Muscle of back (tissue), 11 donors: Measurements from ENCODE around the gene VPS13C. TPM values are rescaled to one million over a fixed set of nuclear protein-coding genes. Genes with fewer than 3 reads are reported as not detected.
A peak's percentile ranks its signal among the peaks of the same experiment; 100 is the strongest.

Experiments
- DNase-seq, 3 donors: peaks; one replicate each; pipeline versions ENCODE4 v3.0.0 to v3.0.0-alpha.2; 2013
- polyA plus RNA-seq, 10 donors: library from polyadenylated mRNA; unstranded; fragments of 120-200 nt; gene quantifications; one replicate each; pipeline ENCODE4 v1.2.1, GENCODE V29; 2013; ENCODE audit not compliant: insufficient read length in 10 of 10

VPS13C gene
- polyA plus RNA-seq, 10 donors, result 24.1 to 44.7 (median 29.7) TPM

DNA sequence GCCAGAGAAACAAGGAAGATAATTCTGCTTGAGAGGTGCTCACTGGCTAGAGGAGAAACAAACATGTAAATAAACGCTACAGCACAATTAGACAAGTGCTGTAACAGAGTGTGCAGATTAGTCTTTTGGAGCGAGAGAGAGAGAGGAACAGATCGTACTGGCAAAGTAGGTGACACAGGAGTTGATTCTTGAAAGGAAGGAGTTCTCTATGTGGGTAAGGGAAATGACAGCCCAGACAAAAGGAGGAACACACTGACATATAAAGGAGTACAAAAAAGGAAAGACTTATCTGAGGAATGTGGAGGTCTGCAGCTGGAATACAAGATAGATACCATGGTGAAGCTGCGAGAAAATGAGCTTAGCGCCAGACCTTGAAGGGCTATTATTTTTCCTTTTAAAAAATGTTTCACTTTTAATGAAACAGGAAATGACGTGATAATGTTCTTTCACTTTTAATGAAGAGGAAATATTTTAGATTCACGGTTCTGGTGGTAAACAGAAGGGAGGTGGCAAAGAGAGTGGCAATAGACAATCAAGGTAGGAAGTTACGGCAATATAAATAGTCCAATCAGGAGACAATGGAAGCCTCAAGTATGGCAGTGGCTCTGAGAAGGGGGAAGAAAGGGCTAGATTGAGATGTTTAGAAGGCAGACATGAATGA lies 202.9 kb downstream of the VPS13C start:
- DNase-seq, result no peak

DNA sequence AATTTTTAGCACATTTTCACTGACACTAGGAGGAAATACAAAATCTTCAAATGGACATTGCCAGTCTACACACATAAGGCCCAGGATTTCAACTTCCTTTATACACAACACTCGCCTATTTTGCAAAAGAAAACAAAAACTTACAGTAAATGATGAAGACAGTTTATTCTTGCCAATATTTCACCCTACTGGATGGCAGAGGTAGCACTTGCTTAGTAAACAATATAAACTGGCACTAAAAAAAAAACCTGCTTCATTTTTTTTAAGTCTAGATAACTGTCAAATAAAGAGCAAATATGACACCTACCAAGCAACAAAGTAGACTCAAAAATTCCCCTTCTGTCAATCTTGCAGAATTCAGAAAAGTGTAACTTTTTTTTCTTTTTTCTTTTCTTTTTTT lies 204.0 kb downstream of the VPS13C start:
- DNase-seq, result no peak

DNA sequence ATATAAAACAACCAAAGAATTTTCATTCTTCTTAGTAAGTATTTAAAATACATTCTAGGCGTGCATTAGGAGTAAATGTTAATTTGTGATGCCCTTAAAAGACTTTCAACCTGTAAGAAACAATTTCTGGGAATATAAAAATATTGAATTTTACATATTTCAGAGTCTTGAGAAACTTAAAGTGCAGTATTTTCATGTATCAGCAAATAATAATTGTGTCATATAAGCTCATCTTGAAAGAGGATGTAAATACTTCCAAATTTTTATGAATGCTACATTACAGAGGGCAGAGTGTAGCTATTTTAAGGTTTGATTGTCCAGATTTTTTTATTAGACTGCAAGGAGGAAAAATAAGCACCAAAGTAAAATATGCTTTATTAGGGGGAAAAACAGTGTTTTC lies 207.1 kb downstream of the VPS13C start:
- DNase-seq, result no peak

DNA sequence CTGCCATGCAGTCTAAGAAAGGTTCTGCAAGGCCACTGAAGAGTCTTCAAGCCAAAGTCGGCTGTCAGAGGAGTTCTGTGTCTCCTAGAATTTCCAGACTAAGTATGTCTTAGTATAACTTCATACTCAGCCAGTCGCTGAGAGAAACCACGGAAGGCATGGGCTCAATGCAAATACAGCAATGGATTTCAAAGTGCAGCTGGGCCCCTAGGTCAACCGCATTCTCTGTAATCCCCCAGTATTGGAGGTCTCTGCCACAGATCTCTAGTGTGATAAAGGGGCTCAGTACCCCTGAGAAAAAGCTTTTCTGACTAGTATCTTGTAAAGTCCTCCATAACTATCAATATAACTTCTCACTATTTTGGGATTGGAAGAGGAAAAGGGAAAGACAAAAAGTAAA lies 208.3 kb downstream of the VPS13C start:
- no peak for DNase-seq

DNA sequence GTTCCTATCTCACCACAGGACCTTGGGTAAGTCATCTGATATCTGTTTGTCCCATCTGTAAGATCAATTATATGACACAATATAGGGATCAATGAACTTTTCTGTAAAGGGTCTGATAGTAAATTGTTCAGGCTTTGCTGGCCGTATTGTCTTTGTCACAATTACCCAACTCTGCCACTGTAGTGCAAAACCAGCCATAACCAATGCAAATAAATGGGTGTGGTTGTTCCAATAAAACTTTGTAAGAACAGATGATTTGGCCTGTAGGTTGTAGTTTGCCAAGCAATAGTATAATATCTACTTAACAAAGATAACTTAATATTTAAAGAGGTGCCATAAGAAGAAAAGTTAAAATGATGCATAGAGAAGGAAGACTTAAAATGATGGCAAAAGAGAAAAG lies 210.8 kb downstream of the VPS13C start:
- no peak for DNase-seq

DNA sequence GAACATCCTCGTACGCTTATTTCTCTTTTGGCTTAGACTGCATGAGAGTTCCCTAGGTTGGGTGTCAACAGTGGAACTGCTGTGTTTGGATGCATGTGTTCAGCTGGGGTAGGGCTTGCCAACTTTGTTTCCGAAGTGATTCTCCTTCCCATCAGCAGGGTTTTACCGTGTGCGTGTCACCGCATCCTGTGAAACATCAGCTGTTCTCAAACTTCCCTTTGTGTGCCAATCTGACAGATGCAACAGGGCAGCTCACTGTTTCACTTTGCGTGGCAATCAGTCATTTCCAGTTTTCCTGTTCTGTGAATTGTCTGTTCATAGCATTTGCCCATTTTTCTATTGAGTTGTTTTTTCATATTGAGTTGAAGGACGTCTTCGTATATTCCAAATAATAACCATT lies 218.8 kb downstream of the VPS13C start:
- DNase-seq, result no peak

DNA sequence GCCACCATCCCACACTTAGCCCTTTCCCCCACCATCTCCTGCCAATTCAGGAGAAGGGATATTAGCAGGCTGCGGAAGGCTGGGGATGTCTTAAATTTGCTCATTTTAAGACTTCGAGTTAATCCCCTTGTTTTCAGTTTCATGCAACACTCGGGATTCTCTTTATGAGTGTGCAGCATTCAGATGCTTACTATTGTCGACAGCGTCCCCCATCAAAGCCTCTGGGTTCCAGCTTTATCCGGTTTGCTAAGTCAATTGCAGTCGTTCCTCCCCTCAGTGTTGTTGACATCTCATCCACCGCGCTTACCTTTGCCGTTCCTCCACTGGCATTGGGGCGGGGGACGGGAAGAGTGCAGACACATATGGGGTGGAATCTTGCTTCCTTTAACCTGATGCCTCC lies 220.2 kb downstream of the VPS13C start:
- no peak for DNase-seq

DNA sequence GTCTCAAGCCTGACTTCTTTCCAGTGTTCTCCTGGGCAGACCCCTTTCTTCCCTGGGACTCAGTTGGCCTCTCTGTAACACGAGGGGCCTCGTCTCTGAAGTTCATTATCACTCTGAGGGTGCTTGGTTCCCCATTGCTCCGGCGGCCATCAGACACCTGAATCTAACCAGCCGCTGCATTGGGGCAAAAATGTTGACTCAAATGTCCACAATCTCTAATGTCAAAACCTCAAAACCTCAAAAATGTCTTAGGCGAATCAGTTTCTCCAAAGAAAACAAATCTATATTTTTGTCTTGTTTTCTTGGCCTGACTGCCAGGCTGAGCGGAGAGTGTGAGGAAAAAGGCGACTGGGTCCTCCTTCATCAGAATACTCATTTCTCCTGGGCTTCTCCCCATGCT lies 220.7 kb downstream of the VPS13C start:
- DNase-seq, result no peak

DNA sequence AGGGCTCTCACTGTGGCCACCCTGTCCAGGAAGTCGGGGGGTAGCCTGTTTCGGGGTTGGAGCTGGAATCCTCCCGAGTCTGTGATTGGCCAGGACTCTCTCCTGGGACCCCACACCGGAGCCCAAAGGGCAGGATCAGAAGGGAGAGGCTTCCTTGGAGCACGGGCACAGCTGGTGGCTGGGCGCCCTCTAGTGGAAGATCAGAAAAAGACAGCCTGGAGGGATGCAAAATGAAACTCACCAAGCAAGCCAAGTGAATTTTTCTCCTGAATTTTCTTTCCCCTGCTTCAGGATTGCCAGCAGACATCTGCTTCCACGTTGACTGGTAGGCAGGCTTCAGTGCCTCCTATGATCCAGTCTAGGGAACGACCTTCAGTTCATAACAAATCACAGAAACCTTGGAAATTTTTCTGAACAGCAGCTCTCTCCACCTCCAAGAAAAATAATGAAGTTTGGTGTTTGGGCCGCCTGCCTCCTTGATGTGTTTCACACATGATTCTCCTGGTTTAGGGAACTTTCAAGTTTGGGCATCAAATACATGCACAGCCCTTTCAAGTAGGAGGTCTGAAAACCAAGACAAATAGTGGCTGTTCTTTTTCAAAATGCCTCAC lies 224.6 kb downstream of the VPS13C start:
- DNase-seq, result peak; percentile 41 to 84 (median 73)

DNA sequence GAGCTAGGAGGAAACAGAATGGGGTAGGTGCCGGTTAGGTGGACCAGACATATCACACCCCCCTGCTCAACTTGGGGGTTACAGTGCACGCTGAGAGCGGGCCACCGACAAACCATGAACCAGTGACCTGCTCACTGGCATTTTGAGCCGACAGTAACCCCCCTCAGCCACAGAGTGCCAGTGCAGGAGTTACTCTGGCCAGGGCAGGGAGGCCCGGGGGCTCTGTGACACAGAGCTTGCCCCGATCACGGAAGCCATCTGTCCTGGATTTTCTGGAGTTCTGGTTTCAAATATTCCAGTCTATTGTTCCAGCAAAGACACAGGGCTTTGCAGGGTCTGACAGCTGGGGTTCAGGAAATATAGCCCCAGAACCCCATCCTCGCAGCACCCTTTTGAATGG lies 225.2 kb downstream of the VPS13C start:
- no peak for DNase-seq

DNA sequence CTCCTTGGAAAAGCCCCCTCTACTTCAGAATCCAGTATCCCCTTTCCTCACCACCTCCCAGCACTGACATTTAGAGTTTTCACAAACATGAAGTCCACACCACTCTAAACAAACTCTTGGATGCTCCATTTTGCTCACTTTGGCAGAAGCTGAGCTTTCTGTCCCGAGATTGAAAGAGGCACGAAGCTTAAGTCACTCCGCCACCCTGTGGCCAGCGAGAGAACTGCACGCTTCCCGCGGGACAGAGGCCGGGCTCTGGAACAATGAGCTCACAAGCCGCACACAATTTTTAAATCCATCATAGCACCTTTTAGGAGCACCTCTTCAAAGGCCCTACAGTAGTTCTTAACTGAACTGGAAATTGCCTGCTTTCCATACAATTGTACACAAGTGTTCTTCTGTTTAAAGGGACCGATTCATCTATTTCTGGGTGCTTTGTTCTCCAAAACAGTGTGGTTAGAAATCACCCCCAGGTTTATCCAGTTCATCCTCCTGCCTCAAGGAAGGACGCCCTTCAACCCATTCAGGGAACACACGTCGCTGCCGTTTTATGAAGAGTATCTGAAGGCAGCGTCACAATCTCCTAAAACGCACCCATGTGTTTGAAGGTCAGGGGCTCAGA lies 226.1 kb downstream of the VPS13C start:
- peak; percentile 73 to 91 (median 88) for DNase-seq

DNA sequence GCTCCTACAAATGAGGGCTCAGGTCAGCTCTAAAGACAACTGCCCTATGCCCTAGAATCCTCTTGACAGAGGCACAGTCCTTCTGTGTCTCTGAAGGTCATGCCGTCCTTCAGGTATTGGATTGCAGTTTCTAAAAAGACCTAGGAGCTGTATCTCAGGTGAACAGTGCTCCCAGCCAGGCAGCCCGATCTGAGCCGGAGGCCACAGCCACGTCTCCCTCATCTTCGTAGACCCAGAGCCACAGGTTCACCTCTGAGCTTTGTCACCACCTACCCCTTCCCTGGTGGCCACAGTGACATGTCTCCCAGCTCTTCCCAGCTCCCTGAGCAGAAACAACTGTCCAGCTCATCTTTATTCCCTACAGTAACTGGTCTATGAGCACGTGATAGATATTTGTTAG lies 228.0 kb downstream of the VPS13C start:
- no peak for DNase-seq

DNA sequence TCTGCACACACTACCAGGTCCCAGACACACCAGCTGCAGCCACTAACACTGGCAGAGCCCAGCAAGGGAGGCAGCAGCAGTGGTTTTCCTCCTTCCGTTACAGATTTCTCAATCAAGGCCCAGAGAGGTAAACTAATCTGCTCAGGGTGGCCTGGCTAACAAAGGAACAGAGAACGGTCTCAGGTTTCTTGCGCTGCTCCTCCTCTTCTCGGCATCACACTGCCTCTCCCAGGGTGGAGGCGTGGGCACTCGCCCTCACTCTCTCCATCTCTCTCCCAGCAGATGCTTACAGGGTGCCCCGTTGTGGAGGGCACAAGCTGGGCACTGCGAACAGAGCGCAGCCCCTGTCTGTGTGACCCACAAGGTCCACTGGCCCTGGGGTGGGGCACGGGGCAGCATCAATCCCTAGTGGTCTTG lies 228.7 kb downstream of the VPS13C start:
- no peak for DNase-seq

DNA sequence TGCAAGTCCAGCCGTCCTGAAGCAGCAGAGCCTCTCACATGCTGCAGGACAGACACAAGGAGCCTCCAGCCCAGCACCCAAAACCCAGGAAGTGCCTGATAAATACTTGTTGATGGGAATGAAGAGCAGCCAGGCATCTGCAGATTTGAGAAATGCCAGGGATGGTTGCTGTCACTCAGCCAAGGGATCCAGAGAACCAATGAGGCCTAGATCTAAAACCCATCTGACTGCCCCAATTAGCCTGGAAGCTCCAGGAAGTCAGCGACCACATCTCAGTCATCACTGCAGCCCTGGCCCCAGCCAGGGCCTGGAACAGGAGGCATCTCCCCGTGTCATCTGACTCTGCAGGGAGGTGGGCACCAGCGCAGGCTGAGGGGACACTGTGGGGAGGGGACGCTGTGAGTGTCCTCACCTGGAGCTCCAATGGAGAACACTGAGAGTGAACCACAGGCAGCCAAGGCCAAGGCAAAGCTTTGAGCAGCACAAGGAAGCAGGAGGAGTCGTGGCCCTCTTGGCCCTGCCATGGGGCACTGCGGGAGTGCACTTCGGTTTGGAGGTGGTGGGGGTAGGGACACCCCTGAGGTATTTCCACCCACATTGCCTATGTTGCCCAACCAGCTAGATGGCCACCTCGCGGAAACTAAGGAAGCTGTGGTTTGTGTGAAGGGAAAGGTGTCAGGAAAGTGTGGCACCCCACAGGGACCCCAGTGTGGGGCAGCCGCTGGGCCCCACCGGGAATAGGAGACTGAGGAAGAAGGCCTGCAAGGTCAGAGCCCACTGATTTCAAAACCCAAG lies 229.5 kb downstream of the VPS13C start:
- no peak for DNase-seq

DNA sequence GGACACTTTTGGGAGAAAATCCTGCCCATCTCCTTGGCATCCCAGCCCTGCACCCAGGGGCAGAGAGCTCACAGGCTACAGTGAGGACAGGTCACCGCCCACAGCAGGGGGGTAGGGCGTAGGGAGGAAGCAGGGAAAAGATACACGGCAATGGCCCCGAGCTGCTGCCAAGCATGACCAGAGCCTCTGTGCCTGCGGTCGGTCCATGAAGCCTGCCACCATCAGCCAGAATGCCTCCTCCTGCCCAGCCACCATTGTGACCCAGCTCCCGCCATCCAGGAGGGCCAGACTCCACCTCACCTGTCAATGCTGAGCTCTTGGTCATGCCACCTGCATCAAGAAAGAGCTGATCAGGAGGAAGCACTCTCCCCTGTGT lies 230.7 kb downstream of the VPS13C start:
- DNase-seq, result no peak

DNA sequence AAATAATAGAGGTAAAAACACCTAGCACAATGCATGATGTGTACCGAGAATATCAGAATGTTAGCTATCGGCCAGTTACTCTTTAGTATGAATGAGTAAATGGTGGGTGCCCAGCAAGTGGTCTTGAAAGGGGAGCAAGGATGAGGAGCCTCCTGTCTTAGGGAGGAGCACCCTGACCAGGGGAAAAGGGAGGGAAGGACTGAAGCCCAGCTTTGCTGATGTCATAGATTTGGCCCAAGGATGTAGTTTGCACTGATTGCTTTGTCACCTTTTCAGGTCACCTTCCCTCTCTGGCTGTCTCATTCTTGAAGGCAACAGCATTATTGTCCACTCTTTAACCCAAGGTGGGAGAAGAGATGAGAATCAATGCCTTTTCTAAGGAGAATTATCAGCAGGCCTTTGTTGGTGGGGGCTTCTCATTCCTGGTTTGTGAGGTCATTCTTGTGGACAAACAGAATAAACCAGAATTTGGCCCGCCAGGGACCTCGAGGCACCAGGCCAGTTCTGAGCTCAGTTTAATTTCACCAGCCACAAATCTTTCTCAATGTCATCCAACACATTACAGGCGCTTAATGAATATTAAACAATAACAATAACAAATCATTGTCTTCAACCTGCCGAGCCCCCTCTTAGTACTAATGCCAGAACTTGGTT lies 231.3 kb downstream of the VPS13C start:
- DNase-seq, result no peak

DNA sequence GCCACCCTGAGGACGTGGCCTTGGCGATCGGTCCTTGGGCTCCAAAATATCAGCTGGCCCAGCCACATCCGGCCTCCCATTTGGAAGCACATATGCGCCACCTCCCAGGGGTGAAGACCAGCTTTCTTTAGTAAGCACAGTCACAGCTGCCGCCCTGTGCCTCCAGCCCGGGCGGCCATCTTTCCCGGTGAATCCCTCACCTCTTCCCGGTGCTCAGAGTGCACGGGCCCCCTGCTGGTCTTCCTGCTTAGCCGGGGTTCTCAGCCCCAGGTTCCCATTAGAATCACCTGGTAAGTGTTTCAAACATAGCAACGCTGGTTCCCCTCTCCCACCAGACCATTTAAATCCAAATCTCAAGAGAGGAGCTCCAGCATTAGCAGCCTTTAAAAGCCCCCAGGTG lies 232.2 kb downstream of the VPS13C start:
- no peak for DNase-seq

DNA sequence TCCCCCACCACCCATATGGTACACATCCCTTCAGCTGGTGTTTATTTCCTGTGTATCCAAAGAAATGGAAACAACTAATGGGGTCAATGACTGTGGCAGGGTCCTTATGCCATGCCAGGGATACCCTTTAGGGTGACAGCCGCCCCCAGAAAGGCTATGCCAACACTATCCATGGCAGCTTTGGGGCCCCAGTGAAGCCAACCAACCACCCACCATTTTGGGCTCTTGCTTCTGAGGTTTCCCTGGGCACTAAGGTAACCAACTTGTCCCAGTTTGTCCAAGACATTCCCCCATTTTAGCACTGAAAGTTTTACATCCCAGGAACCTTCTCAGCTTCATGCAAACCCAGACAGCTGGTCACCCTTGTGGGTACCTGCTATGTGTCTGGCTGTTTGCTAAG lies 233.1 kb downstream of the VPS13C start:
- no peak for DNase-seq

DNA sequence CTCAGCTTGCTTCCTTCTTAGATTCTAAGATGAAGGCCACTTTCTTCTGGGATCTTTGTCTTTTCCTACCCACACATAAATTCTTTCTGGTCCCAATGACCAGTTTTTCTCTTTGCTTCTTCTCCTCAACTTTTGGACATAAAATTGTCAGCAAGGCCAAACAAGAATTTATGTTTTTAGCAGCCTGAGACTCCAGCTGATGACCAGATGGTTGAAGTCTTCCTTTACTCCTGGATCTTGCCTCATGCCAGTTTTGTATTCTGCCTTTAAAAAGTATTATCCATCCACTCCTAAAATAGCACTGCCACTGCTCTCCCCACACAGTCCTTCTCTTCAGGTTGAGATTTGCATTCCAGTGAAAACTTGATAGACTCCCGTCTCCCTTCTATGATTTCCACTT lies 236.0 kb downstream of the VPS13C start:
- no peak for DNase-seq

DNA sequence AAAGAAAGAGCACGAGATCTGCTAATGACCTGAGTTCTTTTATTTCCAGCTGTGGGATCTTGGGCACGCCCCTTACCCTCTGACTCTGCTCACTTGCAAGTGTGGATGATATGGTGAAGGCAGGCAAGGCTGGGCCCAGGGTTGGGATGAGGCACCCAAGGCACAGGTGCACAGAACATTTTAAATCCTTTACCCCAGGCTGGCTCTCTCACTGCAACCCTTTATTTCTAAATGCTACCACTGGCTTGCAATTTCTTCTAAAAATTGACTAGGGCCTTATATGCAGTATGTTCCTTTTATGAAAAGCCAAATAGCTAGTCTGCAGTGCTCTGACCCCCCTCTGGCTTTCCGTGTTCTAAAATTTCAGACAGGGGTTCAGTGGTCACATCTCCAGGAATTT lies 237.7 kb downstream of the VPS13C start:
- no peak for DNase-seq

DNA sequence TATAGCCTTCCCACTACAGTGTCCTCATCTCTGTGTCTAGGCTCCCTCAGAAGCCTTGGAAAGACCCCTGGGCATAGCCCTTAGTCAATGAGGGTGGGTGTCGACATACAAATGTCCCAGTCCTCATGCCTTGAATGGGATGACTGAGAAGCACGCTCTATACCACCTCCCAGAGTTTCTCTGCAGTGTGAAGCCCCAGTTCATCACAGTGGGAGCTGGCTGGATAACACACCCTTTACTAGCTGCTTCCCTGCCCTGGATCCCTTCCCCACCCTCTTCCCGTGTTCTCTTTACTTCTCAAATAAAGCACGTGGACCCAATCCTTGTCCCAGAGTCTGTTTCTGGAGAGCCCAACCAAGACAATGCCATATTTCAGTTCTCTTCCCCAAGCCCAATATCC lies 239.3 kb downstream of the VPS13C start:
- no peak for DNase-seq

DNA sequence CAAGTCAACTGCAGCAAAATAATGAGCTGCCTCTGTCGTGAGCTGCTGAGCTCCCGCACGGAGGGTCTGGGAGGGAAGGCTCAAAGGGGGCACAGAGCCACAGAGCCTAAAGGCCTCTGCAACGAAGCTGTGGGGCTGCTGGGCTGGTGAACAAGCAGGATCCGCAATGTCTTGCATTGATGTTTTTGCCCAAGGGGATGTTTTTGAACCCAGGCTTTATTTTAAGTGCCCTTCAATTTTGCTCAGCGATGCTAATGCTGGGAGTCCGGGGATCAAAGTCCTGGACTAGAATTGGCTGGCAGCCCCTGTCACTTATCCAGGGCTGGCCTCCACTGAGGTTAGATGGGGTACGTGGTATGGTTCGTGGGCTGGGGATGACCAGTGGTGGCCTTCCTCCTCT lies 240.0 kb downstream of the VPS13C start:
- no peak for DNase-seq
